PFSK-1 (cell line): ENCODE results near the gene TM6SF1.

Experiments
- FOXP2 ChIP-seq: optimal IDR thresholded peaks from 2 replicates; pipeline ENCODE3; 2011; ENCODE audit warnings: borderline replicate concordance, control low read depth, inconsistent platforms; ENCODE audit not compliant: insufficient read depth; ENCODE audit errors: extremely low read length, extremely low read depth
- POLR2AphosphoS5 ChIP-seq: IDR thresholded peaks from 2 replicates; pipeline ENCODE4 v1.6.1; 2012; ENCODE audit warnings: low read depth, mild to moderate bottlenecking, control low read depth, low read length, moderate library complexity
- SIN3A ChIP-seq: IDR thresholded peaks from 2 replicates; pipeline ENCODE4 v1.6.1; 2012; ENCODE audit warnings: mild to moderate bottlenecking, low read length, moderate library complexity, borderline replicate concordance; ENCODE audit not compliant: insufficient read depth
- TAF1 ChIP-seq: IDR thresholded peaks from 2 replicates; pipeline ENCODE4 v1.6.1; 2012; ENCODE audit warnings: low read length, control low read depth, borderline replicate concordance; ENCODE audit not compliant: insufficient read depth
- TF ChIP-seq, protein P1 (sequence below), 2 experiments: IDR thresholded peaks; 2 replicates each; pipeline versions ENCODE4 v1.6.1 to v1.8.0; 2011 to 2012; ENCODE audit warnings: low read depth in 2 of 2, low read length in 2 of 2, control low read depth in 1 of 2, inconsistent platforms in 1 of 2, mild to moderate bottlenecking in 1 of 2, moderate library complexity in 1 of 2; ENCODE audit not compliant: insufficient read depth in 1 of 2

- TF ChIP-seq POLR2AphosphoS5 (no peak), TAF1 (no peak), SIN3A (no peak), FOXP2 (no peak)
- TF ChIP-seq, protein P1, sequence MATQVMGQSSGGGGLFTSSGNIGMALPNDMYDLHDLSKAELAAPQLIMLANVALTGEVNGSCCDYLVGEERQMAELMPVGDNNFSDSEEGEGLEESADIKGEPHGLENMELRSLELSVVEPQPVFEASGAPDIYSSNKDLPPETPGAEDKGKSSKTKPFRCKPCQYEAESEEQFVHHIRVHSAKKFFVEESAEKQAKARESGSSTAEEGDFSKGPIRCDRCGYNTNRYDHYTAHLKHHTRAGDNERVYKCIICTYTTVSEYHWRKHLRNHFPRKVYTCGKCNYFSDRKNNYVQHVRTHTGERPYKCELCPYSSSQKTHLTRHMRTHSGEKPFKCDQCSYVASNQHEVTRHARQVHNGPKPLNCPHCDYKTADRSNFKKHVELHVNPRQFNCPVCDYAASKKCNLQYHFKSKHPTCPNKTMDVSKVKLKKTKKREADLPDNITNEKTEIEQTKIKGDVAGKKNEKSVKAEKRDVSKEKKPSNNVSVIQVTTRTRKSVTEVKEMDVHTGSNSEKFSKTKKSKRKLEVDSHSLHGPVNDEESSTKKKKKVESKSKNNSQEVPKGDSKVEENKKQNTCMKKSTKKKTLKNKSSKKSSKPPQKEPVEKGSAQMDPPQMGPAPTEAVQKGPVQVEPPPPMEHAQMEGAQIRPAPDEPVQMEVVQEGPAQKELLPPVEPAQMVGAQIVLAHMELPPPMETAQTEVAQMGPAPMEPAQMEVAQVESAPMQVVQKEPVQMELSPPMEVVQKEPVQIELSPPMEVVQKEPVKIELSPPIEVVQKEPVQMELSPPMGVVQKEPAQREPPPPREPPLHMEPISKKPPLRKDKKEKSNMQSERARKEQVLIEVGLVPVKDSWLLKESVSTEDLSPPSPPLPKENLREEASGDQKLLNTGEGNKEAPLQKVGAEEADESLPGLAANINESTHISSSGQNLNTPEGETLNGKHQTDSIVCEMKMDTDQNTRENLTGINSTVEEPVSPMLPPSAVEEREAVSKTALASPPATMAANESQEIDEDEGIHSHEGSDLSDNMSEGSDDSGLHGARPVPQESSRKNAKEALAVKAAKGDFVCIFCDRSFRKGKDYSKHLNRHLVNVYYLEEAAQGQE (IDR thresholded peaks at IDR 0.05; ENCODE audit: insufficient read depth in 1 of 2, low read depth in 2 of 2, low read length in 2 of 2), result no peak
Measured at GRCh38 chr15:83112956-83113299, 5.5 kb downstream of the TM6SF1 start.
